ENCODE data around the gene CD37.
"Not testable (repeated sequence)": the region's sequence is repeated elsewhere in the genome, so short reads cannot be mapped to it uniquely, and the experiment has no call there.

The CD37 gene

GRCh38 chr19:49331187-49331586 lies 4.0 kb upstream of the CD37 start:
- DNase-seq, result not testable (repeated sequence)

GRCh38 chr19:49331616-49332055 lies 3.6 kb upstream of the CD37 start:
- DNase-seq, result no peak

DNA sequence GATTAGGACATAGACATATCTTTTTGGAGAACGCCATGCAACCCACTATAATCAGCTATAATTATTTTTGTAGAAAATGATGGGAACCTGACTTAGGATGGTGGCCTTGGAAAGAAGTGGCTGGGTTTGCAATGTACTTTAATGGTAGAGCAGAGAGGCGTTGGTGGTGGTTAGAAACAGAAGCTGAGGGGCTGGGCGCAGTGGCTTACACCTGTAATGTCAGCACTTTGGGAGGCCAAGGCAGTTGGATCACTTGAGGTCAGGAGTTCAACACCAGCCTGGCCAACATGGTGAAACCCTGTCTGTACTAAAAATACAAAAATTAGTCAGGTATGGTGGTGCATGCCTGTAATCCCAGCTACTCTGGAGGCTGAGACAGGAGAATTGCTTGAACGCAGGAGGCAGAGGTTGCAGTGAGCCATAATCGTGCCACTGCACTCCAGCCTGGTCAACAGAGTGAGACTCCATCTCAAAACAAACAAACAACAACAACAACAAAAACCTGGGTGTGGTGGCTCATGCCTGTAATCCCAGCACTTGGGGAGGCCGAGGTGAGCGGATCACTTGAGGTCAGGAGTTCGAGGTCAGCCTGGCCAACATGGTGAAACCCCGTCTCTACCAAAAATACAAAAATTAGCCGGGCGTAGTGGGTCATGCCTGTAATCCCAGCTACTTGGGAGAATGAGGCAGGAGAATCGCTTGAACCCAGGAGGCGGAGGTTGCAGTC lies 2.4 kb upstream of the CD37 start:
- DNase-seq, result not testable (repeated sequence)

DNA sequence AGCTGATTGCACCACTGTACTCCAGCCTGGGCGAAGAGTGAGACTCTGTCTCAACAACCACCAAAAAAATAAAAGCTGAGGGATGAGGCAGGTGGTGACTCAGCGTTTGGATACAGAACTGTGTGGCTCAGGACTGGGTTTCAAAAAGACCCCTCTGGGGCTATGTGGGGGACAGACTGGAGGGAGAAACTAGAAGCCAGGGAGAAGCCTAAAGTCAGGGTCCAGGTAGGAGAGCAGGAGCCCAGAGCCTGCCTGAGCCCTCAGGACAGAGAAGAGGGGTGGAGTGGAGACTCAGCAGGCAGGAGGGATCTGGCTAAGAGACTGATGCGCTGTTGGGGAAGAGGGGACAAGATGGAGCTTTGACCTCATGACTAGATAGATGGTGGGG lies 1.8 kb upstream of the CD37 start:
- DNase-seq, result no peak

GRCh38 chr19:49333811-49334288 lies 1.4 kb upstream of the CD37 start:
- peak in 2 of 4 experiments; percentile 41 to 53 for DNase-seq

DNA sequence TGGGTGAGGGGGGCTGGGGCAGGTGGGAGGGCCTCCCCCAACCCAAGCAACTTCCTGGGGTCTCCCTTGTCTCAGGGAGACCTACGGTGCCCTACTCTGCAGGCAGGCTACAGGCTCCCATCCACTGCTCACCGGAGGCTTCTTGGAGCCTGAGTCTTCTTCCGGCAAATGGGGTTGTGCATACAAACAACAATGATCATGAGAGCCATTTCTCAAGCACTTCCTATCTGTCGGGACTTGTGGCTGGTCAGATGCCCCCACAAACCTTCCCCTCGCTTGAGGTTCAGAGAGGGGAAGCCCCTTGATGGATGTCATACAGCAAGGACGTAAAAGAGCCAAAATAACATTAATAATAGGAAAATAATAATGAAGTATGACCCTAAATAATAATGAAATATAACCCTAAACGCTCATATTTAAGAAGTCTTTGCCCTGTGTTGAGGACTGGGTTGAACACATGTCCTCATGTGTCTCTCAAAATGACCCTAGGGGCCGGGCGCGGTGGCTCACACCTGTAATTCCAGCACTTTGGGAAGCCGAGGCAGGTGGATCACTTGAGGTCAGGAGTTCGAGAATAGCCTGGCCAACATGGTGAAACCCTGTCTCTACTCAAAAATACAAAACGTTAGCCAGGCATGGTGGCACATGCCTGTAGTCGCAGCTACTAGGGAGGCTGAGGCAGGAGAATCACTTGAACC lies 727 bp downstream of the CD37 start:
- DNase-seq, result no peak

DNA sequence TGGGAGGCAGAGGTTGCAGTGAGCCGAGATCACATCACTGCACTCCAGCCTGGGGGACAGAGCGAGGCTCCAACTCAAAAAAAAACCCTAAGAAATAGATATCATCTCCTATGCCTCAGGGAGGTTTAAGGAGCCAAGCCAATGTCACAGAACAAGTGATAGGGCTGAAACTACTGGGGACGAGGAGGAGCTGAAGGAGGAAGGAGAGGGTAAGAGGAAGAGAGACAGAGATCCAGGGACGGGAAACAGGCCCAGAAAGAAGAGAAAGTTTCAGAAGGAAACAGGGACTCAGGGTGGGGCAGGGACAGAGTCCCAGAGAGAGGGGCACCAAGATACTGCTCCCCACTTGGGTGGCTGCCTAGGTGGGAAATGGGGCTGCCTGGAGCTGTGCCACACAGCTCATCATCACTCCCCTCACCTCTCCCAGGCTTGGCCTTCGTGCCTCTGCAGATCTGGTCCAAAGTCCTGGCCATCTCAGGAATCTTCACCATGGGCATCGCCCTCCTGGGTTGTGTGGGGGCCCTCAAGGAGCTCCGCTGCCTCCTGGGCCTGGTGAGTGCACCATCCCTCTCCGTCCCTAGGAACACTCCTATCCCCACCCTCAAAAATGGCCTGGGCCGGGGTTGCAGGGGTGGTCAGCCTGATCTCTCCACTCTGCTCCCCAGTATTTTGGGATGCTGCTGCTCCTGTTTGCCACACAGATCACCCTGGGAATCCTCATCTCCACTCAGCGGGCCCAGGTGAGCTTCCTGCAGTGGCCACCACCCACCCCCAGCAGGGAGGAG lies 1.5 kb downstream of the CD37 start:
- DNase-seq, result no peak

- DNase-seq, result no peak
Measured at GRCh38 chr19:49337267-49338022, 2.2 kb downstream of the CD37 start.

- no peak for DNase-seq
Measured at GRCh38 chr19:49338023-49338677, 2.9 kb downstream of the CD37 start.

DNA sequence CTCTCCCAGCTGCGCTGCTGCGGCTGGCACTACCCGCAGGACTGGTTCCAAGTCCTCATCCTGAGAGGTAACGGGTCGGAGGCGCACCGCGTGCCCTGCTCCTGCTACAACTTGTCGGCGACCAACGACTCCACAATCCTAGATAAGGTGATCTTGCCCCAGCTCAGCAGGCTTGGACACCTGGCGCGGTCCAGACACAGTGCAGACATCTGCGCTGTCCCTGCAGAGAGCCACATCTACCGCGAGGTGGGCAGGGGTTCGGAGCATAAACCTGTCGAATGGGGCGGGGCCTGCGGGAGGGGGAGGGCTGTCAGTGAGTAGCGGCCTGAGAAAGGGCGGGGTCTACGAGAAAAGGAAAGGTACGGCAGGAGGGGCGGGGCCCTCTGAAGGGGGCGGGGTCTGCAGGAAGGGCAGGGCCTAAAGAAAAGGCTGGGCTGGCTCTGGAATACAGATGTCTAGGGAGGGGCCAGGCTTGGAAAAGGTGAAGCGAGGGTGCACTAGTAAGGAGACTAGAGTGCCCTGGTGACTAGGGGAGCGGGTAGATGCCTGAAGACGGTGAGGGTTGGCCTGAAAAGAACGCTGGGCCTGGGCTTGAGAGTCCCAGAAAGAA lies 3.6 kb downstream of the CD37 start:
- DNase-seq, result no peak

GRCh38 chr19:49339301-49340068 lies 4.3 kb downstream of the CD37 start:
- no peak for DNase-seq

- DNase-seq, result no peak
Measured at GRCh38 chr19:49340069-49340864, 5.1 kb downstream of the CD37 start.

DNA sequence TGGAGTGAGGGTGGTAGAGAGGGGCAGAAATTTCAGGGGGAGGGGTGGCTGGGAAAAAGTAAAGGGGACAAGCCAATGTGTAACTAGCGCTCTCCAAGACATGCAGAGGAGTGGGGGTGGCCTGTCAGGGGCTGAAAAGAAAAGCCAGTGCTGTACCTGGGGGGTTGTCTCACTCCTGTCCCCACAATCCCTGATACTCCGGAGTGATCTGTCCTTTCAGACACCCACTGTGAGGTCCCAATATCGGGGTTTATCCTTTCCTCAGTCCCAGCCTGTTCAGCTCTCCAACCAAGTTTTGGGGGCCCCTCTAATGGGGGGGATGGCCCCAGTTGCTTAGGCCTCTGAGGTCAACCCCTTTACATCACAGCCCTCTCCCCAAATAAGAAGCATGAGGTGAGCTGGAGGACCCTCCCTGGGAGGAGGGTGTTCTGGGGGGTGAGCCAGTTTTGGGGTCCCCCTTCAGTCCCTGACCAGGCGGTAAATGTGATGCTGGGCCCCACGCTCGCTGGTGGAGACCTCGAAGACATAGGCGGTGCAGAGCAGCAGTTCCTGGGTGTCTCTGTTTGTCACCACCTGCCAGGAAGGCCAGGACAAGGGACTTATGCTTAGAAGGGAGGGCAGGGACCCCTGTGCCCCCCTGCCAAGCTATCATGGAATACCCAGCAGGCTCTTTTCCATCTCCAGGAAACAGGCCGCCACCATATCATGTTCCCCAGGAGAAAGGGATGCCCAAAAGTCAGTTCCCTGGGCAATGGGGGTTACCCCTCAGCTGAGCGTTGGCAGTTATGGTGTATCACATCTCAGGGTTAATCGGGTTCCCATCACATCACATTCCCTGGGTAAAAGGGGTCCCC lies 5.9 kb downstream of the CD37 start:
- DNase-seq, result no peak

GRCh38 chr19:49342291-49342721 lies 7.1 kb downstream of the CD37 start:
- DNase-seq, result no peak

- no peak for DNase-seq
Measured at GRCh38 chr19:49343123-49343522, 7.9 kb downstream of the CD37 start.

- DNase-seq, result no peak
Measured at GRCh38 chr19:49344505-49345423, 9.6 kb downstream of the CD37 start.

DNA sequence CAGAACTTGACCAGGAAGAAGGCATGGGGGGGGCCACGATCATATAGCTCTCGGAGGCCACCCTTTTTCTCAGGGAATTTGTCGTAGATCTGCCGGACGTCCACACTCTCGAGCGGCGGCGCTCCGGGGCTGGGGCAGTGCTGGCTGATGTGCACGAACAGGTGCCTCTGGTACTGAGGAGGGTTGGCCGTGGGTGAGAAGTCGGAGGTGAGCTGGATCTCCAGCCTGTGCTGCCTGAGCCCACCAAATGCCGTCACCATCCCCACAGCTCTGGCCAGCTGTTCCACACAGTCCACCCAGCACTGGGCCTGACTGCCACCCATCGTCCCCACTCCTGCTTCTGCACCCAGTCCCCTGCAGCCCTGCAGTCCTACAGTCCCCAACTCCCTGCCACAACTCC lies 12.0 kb downstream of the CD37 start:
- no peak for DNase-seq

- DNase-seq, result no peak
Measured at GRCh38 chr19:49347835-49348234, 12.6 kb downstream of the CD37 start.

Measured in activated CD4-positive, CD25-positive, alpha-beta regulatory T cell (primary cell).